GM12801 (cell line): ENCODE measurements around the gene ZNRF2.

Source experiments
- TF ChIP-seq, protein P1 (sequence below): IDR thresholded peaks from one replicate; pipeline ENCODE4 v1.5.1; 2011; ENCODE audit warnings: control low read depth; ENCODE audit not compliant: insufficient read length; ENCODE audit errors: extremely low read depth

Gene ZNRF2

DNA sequence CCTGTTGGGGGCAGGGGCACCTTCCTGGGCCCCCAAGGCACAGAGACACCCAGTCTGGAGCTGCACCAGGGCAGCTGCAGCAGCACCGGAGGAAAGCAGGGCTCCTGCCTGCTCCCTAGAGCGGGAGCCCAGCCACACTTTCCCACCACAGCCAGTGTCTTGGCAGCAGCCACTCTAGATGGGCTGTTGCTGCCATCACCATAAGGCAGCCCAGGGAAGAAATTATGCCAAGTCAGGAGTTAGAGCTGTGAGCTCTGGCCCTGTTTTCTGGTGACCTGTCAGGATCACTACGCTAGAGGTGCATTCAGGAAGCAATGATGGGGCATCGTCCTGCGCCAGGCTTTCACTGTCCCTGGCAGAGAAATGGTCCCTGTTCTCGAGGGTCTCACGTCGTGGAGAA, 38.0 kb upstream of the ZNRF2 start:
- TF ChIP-seq, protein P1, sequence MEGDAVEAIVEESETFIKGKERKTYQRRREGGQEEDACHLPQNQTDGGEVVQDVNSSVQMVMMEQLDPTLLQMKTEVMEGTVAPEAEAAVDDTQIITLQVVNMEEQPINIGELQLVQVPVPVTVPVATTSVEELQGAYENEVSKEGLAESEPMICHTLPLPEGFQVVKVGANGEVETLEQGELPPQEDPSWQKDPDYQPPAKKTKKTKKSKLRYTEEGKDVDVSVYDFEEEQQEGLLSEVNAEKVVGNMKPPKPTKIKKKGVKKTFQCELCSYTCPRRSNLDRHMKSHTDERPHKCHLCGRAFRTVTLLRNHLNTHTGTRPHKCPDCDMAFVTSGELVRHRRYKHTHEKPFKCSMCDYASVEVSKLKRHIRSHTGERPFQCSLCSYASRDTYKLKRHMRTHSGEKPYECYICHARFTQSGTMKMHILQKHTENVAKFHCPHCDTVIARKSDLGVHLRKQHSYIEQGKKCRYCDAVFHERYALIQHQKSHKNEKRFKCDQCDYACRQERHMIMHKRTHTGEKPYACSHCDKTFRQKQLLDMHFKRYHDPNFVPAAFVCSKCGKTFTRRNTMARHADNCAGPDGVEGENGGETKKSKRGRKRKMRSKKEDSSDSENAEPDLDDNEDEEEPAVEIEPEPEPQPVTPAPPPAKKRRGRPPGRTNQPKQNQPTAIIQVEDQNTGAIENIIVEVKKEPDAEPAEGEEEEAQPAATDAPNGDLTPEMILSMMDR = no peak

DNA sequence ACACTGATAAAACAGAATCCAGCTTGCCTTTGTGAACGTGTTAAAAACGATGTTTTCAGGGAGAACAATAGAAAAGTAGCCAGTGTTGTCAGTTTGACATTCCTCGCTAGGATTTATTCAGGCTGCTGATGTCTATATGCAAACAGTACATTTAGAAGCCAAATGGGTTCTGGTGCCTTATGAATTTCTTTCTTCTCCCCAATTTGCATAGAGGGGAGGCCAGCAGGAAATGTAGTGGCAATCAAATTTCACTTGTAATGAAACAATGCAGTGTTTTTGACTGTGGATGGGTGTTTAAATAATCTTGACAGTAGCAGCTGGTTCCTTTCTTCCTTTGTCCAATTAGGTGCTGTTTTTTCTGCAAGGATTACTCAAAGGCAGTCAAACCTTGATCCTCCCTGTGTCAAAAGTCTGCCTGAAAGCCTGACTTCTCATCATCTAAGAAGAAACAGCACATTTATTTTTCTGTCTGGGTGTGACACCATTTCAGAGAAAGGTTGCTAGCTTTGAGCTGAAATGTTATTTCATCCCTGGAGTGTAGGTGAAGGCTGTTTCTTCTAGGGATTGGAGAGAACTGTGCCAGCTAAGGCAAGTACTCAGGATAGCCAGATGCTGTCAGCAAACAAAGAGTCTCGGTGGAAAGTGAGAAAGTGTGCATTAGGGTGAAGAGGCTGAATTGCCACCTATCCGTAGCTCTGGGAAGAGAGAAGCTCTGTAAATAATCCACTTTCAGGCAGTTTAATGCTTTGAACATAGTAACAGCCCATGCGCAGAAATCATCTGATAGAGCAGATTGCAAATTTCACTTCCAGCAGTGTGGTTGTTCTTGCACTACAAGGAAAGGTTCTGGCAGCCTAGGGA, 36.6 kb upstream of the ZNRF2 start:
- TF ChIP-seq, protein P1 = no peak

DNA sequence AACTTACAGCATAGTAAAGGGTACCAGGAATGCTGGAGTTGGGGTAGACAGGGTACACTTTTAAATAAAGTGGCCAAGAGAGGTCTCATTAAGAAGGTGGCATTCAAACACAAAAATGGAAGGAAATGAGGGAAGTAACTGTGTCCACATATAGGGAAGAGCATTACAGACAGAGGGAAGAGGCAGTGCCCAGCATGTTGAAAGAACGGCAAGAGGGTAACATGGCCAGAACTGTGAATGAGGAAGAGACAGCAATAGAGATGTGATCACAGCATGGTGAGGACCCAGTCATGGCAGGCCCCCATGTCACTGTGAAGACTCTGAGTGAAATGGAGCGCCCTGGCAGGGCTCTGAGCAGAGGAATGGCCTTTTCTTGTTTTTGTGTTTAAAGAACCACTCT, 35.1 kb upstream of the ZNRF2 start:
- TF ChIP-seq, protein P1 = no peak

DNA sequence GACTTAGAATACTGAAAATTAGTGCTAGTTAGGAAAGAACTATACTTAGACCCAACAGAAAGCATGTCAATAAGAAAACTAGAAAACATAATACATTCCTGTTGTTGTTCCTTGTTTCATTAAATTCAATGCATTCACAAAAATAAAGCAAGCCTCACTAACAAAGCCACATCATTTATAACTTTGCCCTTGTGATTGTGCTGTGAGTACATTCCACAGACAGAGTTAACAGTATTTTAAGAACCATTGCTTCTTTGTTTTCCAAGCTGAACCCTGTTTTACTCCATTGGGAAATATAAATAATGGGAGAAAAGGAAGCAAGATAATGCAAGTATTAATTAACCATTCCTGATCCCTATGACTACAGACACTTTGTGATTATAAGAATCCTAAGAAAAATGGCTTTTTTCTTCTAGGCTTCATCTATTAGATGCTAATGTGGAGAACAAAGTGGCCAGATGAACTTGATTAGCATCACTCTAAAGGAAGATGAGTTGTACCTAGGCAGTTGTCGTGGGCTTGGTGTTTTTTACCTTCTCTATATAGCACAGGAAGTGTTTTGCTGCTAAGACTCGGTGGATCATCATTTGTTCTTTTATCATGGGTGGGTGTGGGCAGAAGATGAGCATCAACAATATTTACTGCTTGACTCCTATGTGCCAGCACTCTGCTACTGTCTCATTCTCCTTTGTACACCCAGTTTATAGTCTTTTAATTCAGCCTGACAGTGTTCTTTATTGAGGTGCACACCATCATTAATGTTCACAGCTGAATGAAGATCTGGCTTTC, 34.2 kb upstream of the ZNRF2 start:
- TF ChIP-seq, protein P1 = no peak

DNA sequence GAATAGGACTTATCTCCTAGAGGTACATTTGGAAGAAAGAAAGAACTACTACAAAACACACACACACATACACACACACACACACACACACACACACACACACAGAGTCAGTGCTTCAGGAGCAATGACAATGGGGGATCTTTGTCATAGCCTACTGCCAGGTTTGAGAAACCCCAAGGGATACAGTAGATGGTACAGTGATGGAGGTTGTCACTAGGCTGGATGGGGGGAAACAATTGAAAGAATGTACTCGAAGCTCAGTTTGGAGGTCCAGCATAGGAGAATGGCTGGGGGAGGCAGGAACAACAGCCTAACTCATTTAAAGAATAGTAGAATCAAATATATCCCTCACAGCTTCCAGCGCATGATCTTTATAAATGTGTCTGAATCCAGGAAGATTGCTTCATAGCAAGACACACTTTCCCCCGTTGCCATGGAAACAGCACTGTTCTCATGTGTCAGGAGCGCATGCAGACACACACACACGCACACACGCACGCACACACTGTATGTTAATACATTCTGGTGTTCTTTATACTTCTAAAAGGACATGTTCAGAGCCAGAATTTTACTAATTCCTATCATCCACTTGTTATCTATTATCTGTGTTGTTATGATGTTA, 32.6 kb upstream of the ZNRF2 start:
- TF ChIP-seq, protein P1 = no peak

DNA sequence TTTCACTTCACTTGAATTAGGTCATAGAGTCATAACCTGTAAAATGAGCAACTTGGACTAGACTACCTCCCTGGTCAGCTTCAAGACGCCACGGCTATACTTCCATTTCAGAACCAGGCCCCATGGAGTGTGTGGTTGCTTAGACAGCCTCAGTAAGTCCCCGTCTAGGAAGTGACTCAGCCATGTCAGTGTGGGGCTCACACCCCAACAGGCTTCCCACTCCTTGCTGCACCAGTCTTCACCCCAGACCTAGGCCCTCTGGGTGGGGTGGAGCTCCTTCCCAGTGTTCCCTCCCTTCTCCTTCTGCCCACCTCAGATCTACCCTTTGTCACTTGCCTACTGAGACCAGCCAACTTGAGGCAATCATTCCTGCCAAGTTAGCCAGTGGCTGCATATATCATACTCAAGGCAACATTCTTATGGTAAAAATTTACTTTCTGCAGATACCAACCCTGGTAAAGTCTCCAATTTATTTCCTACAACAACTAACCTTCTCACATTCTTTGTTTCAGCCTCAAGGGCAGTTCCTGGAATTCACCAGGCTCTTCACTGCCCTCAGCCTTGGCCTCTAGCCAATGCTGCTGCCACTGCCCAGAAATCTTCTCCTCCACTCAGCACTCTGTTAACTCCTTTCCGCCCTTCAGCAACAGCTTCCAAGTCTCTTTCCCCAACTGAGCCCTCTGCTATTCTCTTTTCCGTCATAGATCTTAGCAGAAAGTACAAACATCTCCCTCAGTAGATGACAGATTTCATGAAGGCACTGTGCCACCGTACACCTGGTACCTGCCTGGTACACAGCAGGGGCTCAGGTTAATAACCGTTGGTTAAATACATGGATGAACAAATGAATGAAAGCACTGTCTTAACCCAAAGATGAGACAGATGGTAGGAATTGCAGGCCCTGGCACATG, 31.3 kb upstream of the ZNRF2 start:
- TF ChIP-seq, protein P1 = no peak
